Keratinocyte (primary cell): ENCODE results near the gene MUS81. TPM values are rescaled to one million over a fixed set of nuclear protein-coding genes. Genes with fewer than 3 reads are reported as not detected.

Experiments
- DNase-seq: peaks from one replicate; pipeline ENCODE4 v3.0.0-alpha.2; 2011; ENCODE audit warnings: low read depth, missing footprints, low spot score
- FAIRE-seq: peaks from 2 replicates; lab custom pipeline; 2011; peaks lifted over from hg19 to GRCh38; lab: Jason Lieb, UNC
- H2AFZ ChIP-seq: 2 replicates; pipeline ENCODE4 v1.6.0; 2012; ENCODE audit warnings: low read length, control low read depth, inconsistent platforms; ENCODE audit not compliant: control insufficient read depth
- H3K27ac ChIP-seq: 2 replicates; pipeline ENCODE4 v1.5.1; 2011; ENCODE audit warnings: low read length; ENCODE audit not compliant: control insufficient read depth, insufficient read depth
- H3K27me3 ChIP-seq: 3 replicates; pipeline ENCODE4 v1.6.0; 2011; ENCODE audit warnings: low read length; ENCODE audit not compliant: control insufficient read depth, insufficient read depth; ENCODE audit errors: extremely low read depth
- H3K36me3 ChIP-seq, 2 experiments: 2 replicates in 1 of 2; 3 replicates in 1 of 2; pipeline ENCODE4 v1.5.1; 2011; ENCODE audit warnings: low read length in 2 of 2, mild to moderate bottlenecking in 1 of 2; ENCODE audit not compliant: control insufficient read depth in 2 of 2, insufficient read depth in 2 of 2; ENCODE audit errors: extremely low read depth in 1 of 2
- H3K4me1 ChIP-seq: 3 replicates; pipeline ENCODE4 v1.5.1; 2011; ENCODE audit warnings: low read length; ENCODE audit not compliant: control insufficient read depth, insufficient read depth; ENCODE audit errors: extremely low read depth
- H3K4me2 ChIP-seq: 3 replicates; pipeline ENCODE4 v1.6.0; 2011; ENCODE audit warnings: low read depth, low read length; ENCODE audit not compliant: control insufficient read depth, insufficient read depth; ENCODE audit errors: extremely low read depth
- H3K4me3 ChIP-seq, 3 experiments: fragments of 200-600 bp in 1 of 3; sonication (generic) in 1 of 3; 2 replicates in 2 of 3; 3 replicates in 1 of 3; pipeline ENCODE4 v1.5.1; 2011 to 2016; ENCODE audit warnings: low read length in 3 of 3, mild to moderate bottlenecking in 3 of 3, control low read depth in 2 of 3, inconsistent platforms in 1 of 3, low read depth in 1 of 3, mixed read lengths in 1 of 3, mixed run types in 1 of 3, moderate library complexity in 1 of 3; ENCODE audit not compliant: control insufficient read depth in 2 of 3, insufficient read depth in 2 of 3; ENCODE audit errors: extremely low read depth in 1 of 3
- H3K79me2 ChIP-seq: 2 replicates; pipeline ENCODE4 v1.6.0; 2012; ENCODE audit warnings: low read length; ENCODE audit not compliant: control insufficient read depth, insufficient read depth
- H3K9ac ChIP-seq: 3 replicates; pipeline ENCODE4 v1.6.0; 2011; ENCODE audit warnings: low read length; ENCODE audit not compliant: control insufficient read depth, insufficient read depth; ENCODE audit errors: extremely low read depth
- H3K9me1 ChIP-seq: 3 replicates; pipeline ENCODE4 v1.6.0; 2011; ENCODE audit warnings: low read length; ENCODE audit not compliant: control insufficient read depth, insufficient read depth; ENCODE audit errors: extremely low read depth
- H3K9me3 ChIP-seq: 2 replicates; pipeline ENCODE4 v1.5.1; 2012; ENCODE audit warnings: low read depth, low read length; ENCODE audit not compliant: control insufficient read depth
- H4K20me1 ChIP-seq: 3 replicates; pipeline ENCODE4 v1.6.0; 2011; ENCODE audit warnings: low read length; ENCODE audit not compliant: control insufficient read depth, insufficient read depth; ENCODE audit errors: extremely low read depth
- CTCF ChIP-seq, 3 experiments: IDR thresholded peaks in 1 of 3; conservative IDR thresholded peaks in 1 of 3; optimal IDR thresholded peaks in 1 of 3; 2 replicates in 2 of 3; 3 replicates in 1 of 3; pipeline versions ENCODE3 to v1.5.1; 2011; ENCODE audit warnings: low read length in 3 of 3, mild to moderate bottlenecking in 3 of 3, moderate library complexity in 2 of 3, control low read depth in 1 of 3, inconsistent platforms in 1 of 3; ENCODE audit not compliant: insufficient read depth in 2 of 3; ENCODE audit errors: extremely low read depth in 1 of 3
- EZH2 ChIP-seq: IDR thresholded peaks from one replicate; pipeline ENCODE4 v1.6.1; 2012; ENCODE audit warnings: inconsistent platforms, mild to moderate bottlenecking, low read length, moderate library complexity
- dilution Hi-C: fragments of 300-500 bp; cut with MboI; formaldehyde crosslinking; loops from one replicate; pipeline ENCODE4 v1.7.0; 2020; ENCODE audit warnings: low sequenced_read_pairs; ENCODE audit not compliant: extremely low pct_ligation_motif_present
- polyA plus RNA-seq, 5 experiments: library from polyadenylated mRNA; depleted of rRNA in 3 of 5; stranded (reverse) in 3 of 5; stranded (forward) in 1 of 5; unstranded in 1 of 5; fragments of >200 nt; gene quantifications; 1 replicate in 1 of 5; 2 replicates in 3 of 5; 3 replicates in 1 of 5; pipeline versions ENCODE4 v1.2.1 to v1.2.3, GENCODE V29; 2011 to 2012; ENCODE audit warnings: missing spikeins in 2 of 5, low read depth in 1 of 5, low replicate concordance in 1 of 5

The MUS81 gene
- polyA plus RNA-seq, 1 donor (not counting 4 experiments of a cell fraction or from before 2014, with no cell fraction given) = 28.0 TPM

GRCh38 chr11:65849366-65849765, 10.9 kb upstream of the MUS81 start:
- DNase-seq (no peak), FAIRE-seq (no peak)

GRCh38 chr11:65849771-65850216, 10.4 kb upstream of the MUS81 start:
- no peak overlapping the region for H3K27ac ChIP-seq
- dilution Hi-C loops = no loop called here
- peaks cover 12% of the 10 kb centered on the region for H3K79me2 ChIP-seq
- H3K4me1 ChIP-seq = no peaks in the 10 kb centered on the region
- H3K27me3 ChIP-seq = no peaks in the 10 kb centered on the region
- no peak overlapping the region for H3K4me2 ChIP-seq
- no peak for TF ChIP-seq EZH2
- TF ChIP-seq CTCF (optimal IDR thresholded peaks at IDR 0.05 in 1 of 3, IDR thresholded peaks at IDR 0.05 in 1 of 3, conservative IDR thresholded peaks at IDR 0.05 in 1 of 3; ENCODE audit: extremely low read depth in 1 of 3, insufficient read depth in 2 of 3, low read length in 3 of 3) = no peak
- peaks cover 20 to 26% of the 10 kb centered on the region in 2 experiments for H3K36me3 ChIP-seq
- DNase-seq (no peak), FAIRE-seq (no peak)
- H3K9me3 ChIP-seq = no peaks in the 10 kb centered on the region
- no peaks in the 10 kb centered on the region for H3K9me1 ChIP-seq
- H2AFZ ChIP-seq = no peak overlapping the region
- H4K20me1 ChIP-seq = peaks cover 24% of the 10 kb centered on the region
- no peak overlapping the region for H3K4me3 ChIP-seq
- H3K9ac ChIP-seq = no peak overlapping the region

More at GRCh38 chr11:65849366-65849765, 10.9 kb upstream of the MUS81 start:
- Histone ChIP-seq H3K9me1 (no peaks in the 10 kb centered on the region), H3K27ac (no peak overlapping the region), H3K36me3 (peaks cover 16 to 22% of the 10 kb centered on the region in 2 experiments), H3K9me3 (no peaks in the 10 kb centered on the region), H2AFZ (no peak overlapping the region), H3K9ac (no peak overlapping the region), H3K4me3 (no peak overlapping the region), H3K79me2 (peaks cover 8% of the 10 kb centered on the region), H4K20me1 (peaks cover 20% of the 10 kb centered on the region), H3K27me3 (no peaks in the 10 kb centered on the region), H3K4me2 (no peak overlapping the region), H3K4me1 (no peaks in the 10 kb centered on the region)
- dilution Hi-C loops = no loop called here
- no peak for TF ChIP-seq CTCF (optimal IDR thresholded peaks at IDR 0.05 in 1 of 3, IDR thresholded peaks at IDR 0.05 in 1 of 3, conservative IDR thresholded peaks at IDR 0.05 in 1 of 3; ENCODE audit: extremely low read depth in 1 of 3, insufficient read depth in 2 of 3, low read length in 3 of 3)
- no peak for TF ChIP-seq EZH2
